HepG2 (cell line): Measurements from ENCODE around the gene IFI27. TPM values are rescaled to one million over a fixed set of nuclear protein-coding genes. Genes with fewer than 3 reads are reported as not detected.

Source experiments
- ATAC-seq: fragments of 200-7000 bp; cut with Tn5 transposase; 3 replicates; pipeline ENCODE4 v1.9.1; 2020; ENCODE audit warnings: mild to moderate bottlenecking, moderate library complexity
- BruUV-seq: library from RNA; stranded (reverse); fragments of 400-500 nt; replicated peaks from 2 replicates; lab custom pipeline; 2021; lab: Mats Ljungman, UMichigan
- CTCF ChIA-PET: fragments of 300-600 bp; formaldehyde crosslinking; extraction: SDS; loops from one replicate; lab custom pipeline; 2021; ENCODE audit warnings: low total read pairs, inconsistent platforms, low intra/inter-chr PET ratio; lab: Yijun Ruan, JAX
- POLR2A ChIA-PET: fragments of 350-600 bp; sonication (Branson Sonifier 250); formaldehyde crosslinking; loops from one replicate; lab custom pipeline; 2020; ENCODE audit warnings: antibody characterized with exemption, inconsistent platforms; lab: Yijun Ruan, JAX
- DNase-seq: peaks from one replicate; pipeline ENCODE4 v3.0.0-alpha.2; 2015; ENCODE audit warnings: low spot score
- FAIRE-seq: peaks from 3 replicates; lab custom pipeline; 2011; peaks lifted over from hg19 to GRCh38; lab: Jason Lieb, UNC
- H2AFZ ChIP-seq: one replicate; pipeline ENCODE4 v1.6.1; 2011; ENCODE audit warnings: low read length, inconsistent platforms
- H3K27ac ChIP-seq: fragments of 300-600 bp; 3 replicates; pipeline ENCODE4 v1.8.0; 2011; ENCODE audit warnings: mixed run types, mild to moderate bottlenecking, mixed read lengths, low read length, inconsistent platforms; ENCODE audit not compliant: insufficient read depth; ENCODE audit errors: extremely low read length
- H3K27me3 ChIP-seq, 2 experiments: fragments of 200-600 bp in 1 of 2; 2 replicates in 1 of 2; 3 replicates in 1 of 2; pipeline versions ENCODE4 v1.6.0 to v1.8.0; 2011; ENCODE audit warnings: low read length in 2 of 2, mild to moderate bottlenecking in 2 of 2, moderate library complexity in 2 of 2, inconsistent platforms in 1 of 2; ENCODE audit not compliant: insufficient read depth in 2 of 2, control insufficient read depth in 1 of 2
- H3K36me3 ChIP-seq, 2 experiments: fragments of 200-600 bp in 1 of 2; replicated peaks in 1 of 2; 2 replicates in 1 of 2; 3 replicates in 1 of 2; pipeline versions ENCODE4 v1.5.1 to v1.8.0; 2011; ENCODE audit warnings: low read length in 2 of 2, inconsistent platforms in 1 of 2; ENCODE audit not compliant: insufficient read depth in 2 of 2, control insufficient read depth in 1 of 2
- H3K4me1 ChIP-seq: 2 replicates; pipeline ENCODE4 v1.5.1; 2012; ENCODE audit warnings: low read length, inconsistent platforms; ENCODE audit not compliant: insufficient read depth
- H3K4me2 ChIP-seq: 2 replicates; pipeline ENCODE4 v1.6.0; 2011; ENCODE audit warnings: low read depth, low read length, inconsistent platforms
- H3K4me3 ChIP-seq, 3 experiments: fragments of 200-600 bp in 1 of 3; sonication (generic), shearing (Covaris generic) in 1 of 3; replicated peaks in 1 of 3; 2 replicates each; pipeline ENCODE4 v1.5.1; 2011 to 2016; ENCODE audit warnings: low read length in 3 of 3, inconsistent platforms in 2 of 3, low read depth in 2 of 3, mild to moderate bottlenecking in 2 of 3, control low read depth in 1 of 3, mixed read lengths in 1 of 3; ENCODE audit not compliant: insufficient read depth in 1 of 3
- H3K79me2 ChIP-seq: one replicate; pipeline ENCODE4 v1.6.1; 2011; ENCODE audit warnings: low read length, inconsistent platforms; ENCODE audit not compliant: insufficient read depth
- H3K9ac ChIP-seq: 2 replicates; pipeline ENCODE4 v1.6.0; 2011; ENCODE audit warnings: mild to moderate bottlenecking, low read depth, low read length, inconsistent platforms; ENCODE audit not compliant: insufficient read depth
- H3K9me3 ChIP-seq: 2 replicates; pipeline ENCODE4 v1.5.1; 2012; ENCODE audit warnings: mild to moderate bottlenecking, low read length
- H4K20me1 ChIP-seq: 2 replicates; pipeline ENCODE4 v1.6.0; 2011; ENCODE audit warnings: inconsistent platforms, mild to moderate bottlenecking, low read length, moderate library complexity; ENCODE audit not compliant: insufficient read depth
- BCL6 ChIP-seq: IDR thresholded peaks from 2 replicates; pipeline ENCODE4 v1.6.1; 2016; ENCODE audit warnings: missing genetic modification reagents, missing compliant biosample characterization
- GFI1 ChIP-seq: sonication (generic); formaldehyde crosslinking; IDR thresholded peaks from 2 replicates; pipeline ENCODE4 v1.5.0; 2020; ENCODE audit warnings: missing genetic modification reagents, mild to moderate bottlenecking, borderline replicate concordance
- POLR2A ChIP-seq, 2 experiments: IDR thresholded peaks; 2 replicates each; pipeline ENCODE4 v1.6.1; 2011; ENCODE audit warnings: low read depth in 2 of 2, low read length in 2 of 2, mild to moderate bottlenecking in 1 of 2, moderate library complexity in 1 of 2; ENCODE audit not compliant: insufficient read depth in 1 of 2
- SIX1 ChIP-seq: sonication (generic); formaldehyde crosslinking; IDR thresholded peaks from 2 replicates; pipeline ENCODE4 v1.4.0; 2020; ENCODE audit warnings: missing genetic modification reagents, borderline replicate concordance
- SP5 ChIP-seq: IDR thresholded peaks from 2 replicates; pipeline ENCODE4 v1.6.1; 2016; ENCODE audit warnings: low read depth, borderline replicate concordance
- TBP ChIP-seq: sonication (generic); formaldehyde crosslinking; IDR thresholded peaks from 2 replicates; pipeline ENCODE4 v1.5.0; 2020; ENCODE audit warnings: missing genetic modification reagents
- ZFP36 ChIP-seq: fragments of 150-350 bp; IDR thresholded peaks from 2 replicates; pipeline ENCODE4 v1.6.1; 2018; ENCODE audit warnings: borderline replicate concordance, low read length, low read depth; ENCODE audit not compliant: partially characterized antibody
- ZNF224 ChIP-seq: sonication (generic); formaldehyde crosslinking; IDR thresholded peaks from 2 replicates; pipeline ENCODE4 v1.5.0; 2020; ENCODE audit warnings: mild to moderate bottlenecking, missing genetic modification reagents
- ZNF552 ChIP-seq: sonication (generic); formaldehyde crosslinking; IDR thresholded peaks from 2 replicates; pipeline ENCODE4 v1.9.0; 2022; ENCODE audit warnings: missing genetic modification reagents, mild to moderate bottlenecking, borderline replicate concordance
- ZNF737 ChIP-seq: sonication (generic); formaldehyde crosslinking; IDR thresholded peaks from 2 replicates; pipeline ENCODE4 v1.5.0; 2020; ENCODE audit warnings: missing genetic modification reagents, mild to moderate bottlenecking, borderline replicate concordance
- ZNF749 ChIP-seq: sonication (generic); formaldehyde crosslinking; IDR thresholded peaks from 2 replicates; pipeline ENCODE4 v1.8.0; 2022; ENCODE audit warnings: mild to moderate bottlenecking, missing genetic modification reagents, moderate library complexity, borderline replicate concordance
- ZSCAN25 ChIP-seq: sonication (generic); formaldehyde crosslinking; IDR thresholded peaks from 2 replicates; pipeline ENCODE4 v1.8.0; 2022; ENCODE audit warnings: mild to moderate bottlenecking, missing genetic modification reagents
- WGBS: methylation state at CpG from one replicate; pipeline ENCODE4 v1.1.6; 2017; ENCODE audit warnings: low lambda C conversion rate; 5-methylcytosine and 5-hydroxymethylcytosine counted together
- in situ Hi-C: cut with HindIII; loops from 2 replicates; pipeline ENCODE4 v1.10.0; 2017; ENCODE audit warnings: low pct_unique_long_range_greater_than_20kb; ENCODE audit not compliant: extremely low pct_ligation_motif_present
- intact Hi-C: fragments of 100-400 bp; cut with micrococcal nuclease; formaldehyde crosslinking; loops from one replicate; pipeline ENCODE4 v1.10.0; 2022; ENCODE audit not compliant: unreplicated experiment
- polyA plus RNA-seq, 8 experiments: library from polyadenylated mRNA; depleted of rRNA in 3 of 8; stranded (reverse) in 7 of 8; unstranded in 1 of 8; fragments of >200 nt; fragmentation: Illumina TruSeq in 4 of 8; extraction: Trizol in 4 of 8; gene quantifications; 2 replicates each; pipeline versions ENCODE4 v1.2.1 to v1.2.3, GENCODE V29; 2011 to 2016; ENCODE audit warnings: low read depth in 4 of 8, missing spikeins in 1 of 8, mixed read lengths in 1 of 8; ENCODE audit not compliant: insufficient read depth in 1 of 8
- total RNA-seq, 5 experiments: library from RNA; depleted of rRNA; stranded (reverse); fragments of >200 nt; fragmentation: Illumina TruSeq; extraction: Trizol; gene quantifications; 2 replicates each; pipeline ENCODE4 v1.2.3, GENCODE V29; 2016; ENCODE audit warnings: low read depth in 1 of 5
- TF ChIP-seq, protein P1 (sequence below): sonication (generic); formaldehyde crosslinking; IDR thresholded peaks from 2 replicates; pipeline ENCODE4 v1.4.0; 2020; ENCODE audit warnings: mild to moderate bottlenecking, missing genetic modification reagents
- TF ChIP-seq, protein P2 (sequence below): sonication (generic); formaldehyde crosslinking; IDR thresholded peaks from 2 replicates; pipeline ENCODE4 v1.4.0; 2020; ENCODE audit warnings: missing genetic modification reagents

IFI27 gene
- total and polyA plus RNA-seq, 2 of the 13 experiments (the other 11 are each of a cell fraction or from before 2014, with no cell fraction given), result 1.2 to 1.7 TPM

DNA sequence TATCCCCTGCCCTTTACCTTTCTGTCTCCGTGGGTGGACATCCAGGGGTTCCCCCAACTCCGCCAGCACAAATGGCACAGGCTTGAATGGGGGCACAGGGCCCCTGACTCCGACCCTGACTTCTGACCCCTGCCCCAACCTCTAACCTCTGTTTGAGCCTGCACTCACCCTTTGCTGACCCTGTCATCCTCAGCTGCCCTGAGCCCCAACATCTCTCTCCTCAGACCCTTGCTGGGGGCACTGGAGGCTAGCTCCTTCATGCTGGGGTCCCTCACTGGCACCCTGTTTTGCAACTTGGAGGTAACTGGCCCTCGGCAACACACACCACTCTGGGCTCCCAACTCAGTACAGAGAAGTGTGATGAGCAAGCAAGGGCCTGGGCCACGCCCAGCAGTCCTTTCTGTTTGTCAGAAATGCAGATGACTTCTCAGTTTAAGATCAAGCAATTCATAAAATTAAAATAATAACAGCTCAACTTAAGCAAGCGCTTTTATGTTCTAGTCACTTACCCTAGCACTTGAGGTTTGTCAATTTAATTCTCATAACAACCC is 2.1 kb downstream of the IFI27 start:
- Histone ChIP-seq H3K4me1 (peaks cover 55% of the 10 kb centered on the region), H4K20me1 (no peaks in the 10 kb centered on the region), H3K9ac (no peak overlapping the region), H3K9me3 (no peaks in the 10 kb centered on the region), H3K79me2 (no peaks in the 10 kb centered on the region), H3K27me3 (peaks cover 2 to 22% of the 10 kb centered on the region in 2 experiments; a peak in 2 of 5 replicates), H3K4me2 (no peak overlapping the region), H3K4me3 (no peak overlapping the region), H3K27ac (no peak overlapping the region), H2AFZ (no peak overlapping the region), H3K36me3 (no peaks in the 10 kb centered on the region)
- ChIA-PET POLR2A (no interaction called here), CTCF (no interaction called here)
- WGBS, result 17% methylated on average over 6 of the region's 6 CpGs
- ATAC-seq (no peak), DNase-seq (no peak), FAIRE-seq (no peak)
- intact Hi-C loops, result no loop called here
- in situ Hi-C loops, result no loop called here
- BruUV-seq, result no TSS peak
- no peak for TF ChIP-seq ZNF737
- no peak for TF ChIP-seq GFI1 (CRISPR knock-in tag)
- TF ChIP-seq SP5 (CRISPR knock-in tag), result no peak
- TF ChIP-seq ZSCAN25 (CRISPR knock-in tag), result no peak
- TF ChIP-seq SIX1, result no peak
- no peak for TF ChIP-seq ZNF552 (CRISPR knock-in tag)
- TF ChIP-seq, protein P1, sequence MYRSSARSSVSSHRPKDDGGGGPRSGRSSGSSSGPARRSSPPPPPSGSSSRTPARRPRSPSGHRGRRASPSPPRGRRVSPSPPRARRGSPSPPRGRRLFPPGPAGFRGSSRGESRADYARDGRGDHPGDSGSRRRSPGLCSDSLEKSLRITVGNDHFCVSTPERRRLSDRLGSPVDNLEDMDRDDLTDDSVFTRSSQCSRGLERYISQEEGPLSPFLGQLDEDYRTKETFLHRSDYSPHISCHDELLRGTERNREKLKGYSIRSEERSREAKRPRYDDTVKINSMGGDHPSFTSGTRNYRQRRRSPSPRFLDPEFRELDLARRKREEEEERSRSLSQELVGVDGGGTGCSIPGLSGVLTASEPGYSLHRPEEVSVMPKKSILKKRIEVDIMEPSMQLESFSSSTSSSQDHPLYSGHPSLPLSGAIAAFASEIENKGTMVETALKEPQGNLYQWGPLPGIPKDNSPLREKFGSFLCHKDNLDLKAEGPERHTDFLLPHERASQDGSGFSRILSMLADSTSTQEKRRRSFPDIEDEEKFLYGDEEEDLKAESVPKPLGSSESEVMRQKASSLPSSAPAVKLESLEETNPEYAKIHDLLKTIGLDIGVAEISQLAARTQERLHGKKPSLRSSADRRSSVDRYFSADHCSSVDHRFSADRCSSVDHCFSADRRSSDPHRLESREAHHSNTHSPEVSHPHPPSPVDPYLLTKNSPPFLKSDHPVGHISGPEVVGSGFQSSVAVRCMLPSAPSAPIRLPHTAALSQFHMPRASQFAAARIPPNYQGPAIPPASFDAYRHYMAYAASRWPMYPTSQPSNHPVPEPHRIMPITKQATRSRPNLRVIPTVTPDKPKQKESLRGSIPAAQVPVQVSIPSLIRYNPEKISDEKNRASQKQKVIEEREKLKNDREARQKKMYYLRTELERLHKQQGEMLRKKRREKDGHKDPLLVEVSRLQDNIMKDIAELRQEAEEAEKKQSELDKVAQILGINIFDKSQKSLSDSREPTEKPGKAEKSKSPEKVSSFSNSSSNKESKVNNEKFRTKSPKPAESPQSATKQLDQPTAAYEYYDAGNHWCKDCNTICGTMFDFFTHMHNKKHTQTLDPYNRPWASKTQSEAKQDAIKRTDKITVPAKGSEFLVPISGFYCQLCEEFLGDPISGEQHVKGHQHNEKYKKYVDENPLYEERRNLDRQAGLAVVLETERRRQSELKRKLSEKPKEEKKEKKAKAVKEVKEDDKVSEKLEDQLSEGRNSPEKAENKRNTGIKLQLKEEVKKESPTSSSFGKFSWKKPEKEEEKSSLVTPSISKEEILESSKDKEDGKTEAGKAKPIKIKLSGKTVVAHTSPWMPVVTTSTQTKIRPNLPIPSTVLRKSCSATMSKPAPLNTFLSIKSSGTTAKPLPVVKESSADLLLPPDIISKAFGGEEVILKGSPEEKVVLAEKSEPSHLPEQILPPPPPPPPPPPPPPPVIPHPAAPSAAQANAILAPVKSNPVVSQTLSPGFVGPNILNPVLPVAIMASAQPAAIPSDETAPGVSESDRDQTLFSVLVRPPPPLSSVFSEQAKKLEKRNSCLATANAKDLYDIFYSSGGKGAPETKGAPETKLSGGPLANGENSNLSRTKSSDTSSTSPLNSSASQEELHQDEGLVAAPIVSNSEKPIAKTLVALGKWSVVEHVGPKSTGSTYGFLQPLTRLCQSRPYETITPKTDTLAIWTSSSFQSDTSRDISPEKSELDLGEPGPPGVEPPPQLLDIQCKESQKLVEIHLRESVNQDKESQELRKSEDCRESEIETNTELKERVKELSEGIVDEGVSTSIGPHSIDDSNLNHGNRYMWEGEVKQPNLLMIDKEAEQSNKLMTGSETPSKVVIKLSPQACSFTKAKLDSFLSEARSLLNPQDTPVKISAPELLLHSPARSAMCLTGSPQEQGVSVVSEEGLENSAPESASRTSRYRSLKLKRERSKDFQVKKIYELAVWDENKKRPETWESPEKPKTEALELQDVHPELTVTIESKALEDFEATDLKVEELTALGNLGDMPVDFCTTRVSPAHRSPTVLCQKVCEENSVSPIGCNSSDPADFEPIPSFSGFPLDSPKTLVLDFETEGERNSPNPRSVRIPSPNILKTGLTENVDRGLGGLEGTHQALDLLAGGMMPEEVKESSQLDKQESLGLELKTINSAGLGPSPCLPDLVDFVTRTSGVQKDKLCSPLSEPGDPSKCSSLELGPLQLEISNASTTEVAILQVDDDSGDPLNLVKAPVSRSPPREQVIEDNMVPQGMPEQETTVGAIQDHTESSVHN (CRISPR knock-in tag), result no peak
- no peak for TF ChIP-seq ZNF749 (CRISPR knock-in tag)
- TF ChIP-seq BCL6 (CRISPR knock-in tag), result no peak
- TF ChIP-seq ZFP36, result no peak
- TF ChIP-seq, protein P2, sequence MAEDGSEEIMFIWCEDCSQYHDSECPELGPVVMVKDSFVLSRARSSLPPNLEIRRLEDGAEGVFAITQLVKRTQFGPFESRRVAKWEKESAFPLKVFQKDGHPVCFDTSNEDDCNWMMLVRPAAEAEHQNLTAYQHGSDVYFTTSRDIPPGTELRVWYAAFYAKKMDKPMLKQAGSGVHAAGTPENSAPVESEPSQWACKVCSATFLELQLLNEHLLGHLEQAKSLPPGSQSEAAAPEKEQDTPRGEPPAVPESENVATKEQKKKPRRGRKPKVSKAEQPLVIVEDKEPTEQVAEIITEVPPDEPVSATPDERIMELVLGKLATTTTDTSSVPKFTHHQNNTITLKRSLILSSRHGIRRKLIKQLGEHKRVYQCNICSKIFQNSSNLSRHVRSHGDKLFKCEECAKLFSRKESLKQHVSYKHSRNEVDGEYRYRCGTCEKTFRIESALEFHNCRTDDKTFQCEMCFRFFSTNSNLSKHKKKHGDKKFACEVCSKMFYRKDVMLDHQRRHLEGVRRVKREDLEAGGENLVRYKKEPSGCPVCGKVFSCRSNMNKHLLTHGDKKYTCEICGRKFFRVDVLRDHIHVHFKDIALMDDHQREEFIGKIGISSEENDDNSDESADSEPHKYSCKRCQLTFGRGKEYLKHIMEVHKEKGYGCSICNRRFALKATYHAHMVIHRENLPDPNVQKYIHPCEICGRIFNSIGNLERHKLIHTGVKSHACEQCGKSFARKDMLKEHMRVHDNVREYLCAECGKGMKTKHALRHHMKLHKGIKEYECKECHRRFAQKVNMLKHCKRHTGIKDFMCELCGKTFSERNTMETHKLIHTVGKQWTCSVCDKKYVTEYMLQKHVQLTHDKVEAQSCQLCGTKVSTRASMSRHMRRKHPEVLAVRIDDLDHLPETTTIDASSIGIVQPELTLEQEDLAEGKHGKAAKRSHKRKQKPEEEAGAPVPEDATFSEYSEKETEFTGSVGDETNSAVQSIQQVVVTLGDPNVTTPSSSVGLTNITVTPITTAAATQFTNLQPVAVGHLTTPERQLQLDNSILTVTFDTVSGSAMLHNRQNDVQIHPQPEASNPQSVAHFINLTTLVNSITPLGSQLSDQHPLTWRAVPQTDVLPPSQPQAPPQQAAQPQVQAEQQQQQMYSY, result no peak
- no peak for TF ChIP-seq ZNF224
- no peak for TF ChIP-seq TBP (CRISPR knock-in tag)
- no peak for TF ChIP-seq POLR2A (IDR thresholded peaks at IDR 0.05; ENCODE audit: insufficient read depth in 1 of 2, low read depth in 2 of 2, low read length in 2 of 2)
